Natural killer cell treated with Interleukin-12 subunit alpha and Interleukin-12 subunit beta and Interleukin-15 and Interleukin-18, amount 100 ng/mL, for 72 hours (primary cell): ENCODE results near the gene HOXC13. TPM values are rescaled to one million over a fixed set of nuclear protein-coding genes. Genes with fewer than 3 reads are reported as not detected.

Experiments used
- ATAC-seq, 2 donors: fragments of 150-1000 bp; cut with Tn5 transposase in 1 of 2; sonication (Bioruptor Pico), chemical (Tn5 transposase) in 1 of 2; 2 replicates each; pipeline ENCODE4 v1.10.0; 2021
- DNase-seq: peaks from one replicate; pipeline ENCODE4 v3.0.0; 2022; ENCODE audit warnings: low spot score
- H3K27ac Mint-ChIP-seq, 2 donors: 1 replicate in 1 of 2; 2 replicates in 1 of 2; pipeline ENCODE4 v1.8.0; 2022; ENCODE audit warnings: mixed read lengths in 2 of 2, mild to moderate bottlenecking in 1 of 2, moderate library complexity in 1 of 2
- H3K27me3 Mint-ChIP-seq, 2 donors: 1 replicate in 1 of 2; 2 replicates in 1 of 2; pipeline ENCODE4 v1.8.0; 2022; ENCODE audit warnings: mixed read lengths in 2 of 2
- H3K36me3 Mint-ChIP-seq: one replicate; pipeline ENCODE4 v1.8.0; 2022; ENCODE audit warnings: mixed read lengths
- H3K4me1 Mint-ChIP-seq, 2 donors: 1 replicate in 1 of 2; 2 replicates in 1 of 2; pipeline ENCODE4 v1.8.0; 2022; ENCODE audit warnings: low read depth in 2 of 2, mixed read lengths in 2 of 2, mild to moderate bottlenecking in 1 of 2
- H3K4me3 Mint-ChIP-seq: one replicate; pipeline ENCODE4 v1.8.0; 2022; ENCODE audit warnings: mixed read lengths
- H3K9me3 Mint-ChIP-seq: 2 replicates; pipeline ENCODE4 v1.8.0; 2022; ENCODE audit warnings: mixed read lengths
- total RNA-seq, 2 donors: library from RNA; stranded (reverse); gene quantifications; one replicate each; pipeline ENCODE4 v1.2.3, GENCODE V29; 2022

The HOXC13 gene
- total RNA-seq, 2 donors from 2014 or later: not detected

DNA sequence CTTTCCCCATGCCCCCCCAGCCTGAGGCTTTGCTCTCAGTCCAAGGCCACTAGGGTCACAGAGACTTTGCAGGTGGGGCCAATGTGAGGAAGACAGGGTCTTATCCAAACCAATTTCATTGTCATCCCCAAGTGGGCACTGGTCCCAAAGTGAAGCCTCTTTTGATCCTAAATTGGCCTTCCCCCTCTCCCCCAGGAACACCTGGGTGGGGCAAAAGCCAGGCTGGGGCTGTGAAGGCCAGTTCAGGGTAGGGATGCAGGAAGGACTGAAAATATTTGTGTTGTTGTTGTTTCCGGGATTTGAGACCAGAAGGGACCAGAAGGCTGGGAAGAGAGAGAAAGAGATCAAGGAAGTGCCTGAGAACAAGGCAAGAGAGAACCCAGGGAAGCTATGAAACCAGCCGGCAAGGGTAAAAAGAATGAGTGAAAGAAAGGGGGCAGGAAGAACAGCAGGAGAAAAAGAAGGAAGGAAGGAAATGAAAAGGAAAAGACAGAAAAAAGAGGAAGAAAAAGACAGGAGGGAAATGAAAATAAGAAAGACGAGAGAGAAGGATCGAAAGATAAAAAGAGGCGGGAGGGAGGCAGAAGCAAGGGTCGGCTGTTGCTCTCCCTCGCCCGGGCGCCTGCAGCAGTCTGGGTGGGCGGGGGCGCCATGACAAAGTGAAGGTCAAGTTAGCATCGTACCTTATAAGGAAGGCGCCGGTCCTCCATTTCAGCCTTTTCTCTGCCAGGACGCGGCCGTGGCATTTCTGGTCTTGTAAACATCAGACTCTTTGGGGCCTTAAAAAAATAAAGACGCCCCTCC lies 26.9 kb downstream of the HOXC13 start:
- DNase-seq: no peak
- H3K9me3 Mint-ChIP-seq: no peaks in the 10 kb centered on the region
- H3K4me3 Mint-ChIP-seq: peak overlapping the region; percentile 26
- peaks cover 61 to 81% of the 10 kb centered on the region in 2 donors for H3K27me3 Mint-ChIP-seq
- no peak for ATAC-seq
- peaks cover 27 to 28% of the 10 kb centered on the region in 2 donors for H3K4me1 Mint-ChIP-seq
- no peaks in the 10 kb centered on the region for H3K36me3 Mint-ChIP-seq
- no peak overlapping the region for H3K27ac Mint-ChIP-seq

DNA sequence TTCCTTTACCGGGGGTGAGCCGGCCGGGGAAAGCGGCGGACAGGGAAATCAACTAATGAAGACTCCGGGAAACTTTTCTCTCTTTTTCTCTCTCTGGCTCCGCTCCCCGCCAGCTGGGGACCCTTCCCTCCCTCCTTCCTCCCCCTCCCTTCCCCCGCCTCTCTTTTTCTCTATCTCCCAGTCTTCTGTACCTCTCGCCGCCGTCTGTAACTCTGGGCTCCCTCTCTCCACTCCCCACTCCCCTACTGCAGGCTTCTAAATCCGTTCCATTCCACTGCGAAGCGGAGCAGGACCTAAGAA lies 27.4 kb downstream of the HOXC13 start:
- ATAC-seq (no peak), DNase-seq (no peak)
- Mint-ChIP-seq H3K9me3 (no peaks in the 10 kb centered on the region), H3K4me1 (peaks cover 25 to 28% of the 10 kb centered on the region in 2 donors), H3K4me3 (peak overlapping the region; percentile 19), H3K27me3 (peaks cover 65 to 84% of the 10 kb centered on the region in 2 donors), H3K27ac (no peak overlapping the region), H3K36me3 (no peaks in the 10 kb centered on the region)

DNA sequence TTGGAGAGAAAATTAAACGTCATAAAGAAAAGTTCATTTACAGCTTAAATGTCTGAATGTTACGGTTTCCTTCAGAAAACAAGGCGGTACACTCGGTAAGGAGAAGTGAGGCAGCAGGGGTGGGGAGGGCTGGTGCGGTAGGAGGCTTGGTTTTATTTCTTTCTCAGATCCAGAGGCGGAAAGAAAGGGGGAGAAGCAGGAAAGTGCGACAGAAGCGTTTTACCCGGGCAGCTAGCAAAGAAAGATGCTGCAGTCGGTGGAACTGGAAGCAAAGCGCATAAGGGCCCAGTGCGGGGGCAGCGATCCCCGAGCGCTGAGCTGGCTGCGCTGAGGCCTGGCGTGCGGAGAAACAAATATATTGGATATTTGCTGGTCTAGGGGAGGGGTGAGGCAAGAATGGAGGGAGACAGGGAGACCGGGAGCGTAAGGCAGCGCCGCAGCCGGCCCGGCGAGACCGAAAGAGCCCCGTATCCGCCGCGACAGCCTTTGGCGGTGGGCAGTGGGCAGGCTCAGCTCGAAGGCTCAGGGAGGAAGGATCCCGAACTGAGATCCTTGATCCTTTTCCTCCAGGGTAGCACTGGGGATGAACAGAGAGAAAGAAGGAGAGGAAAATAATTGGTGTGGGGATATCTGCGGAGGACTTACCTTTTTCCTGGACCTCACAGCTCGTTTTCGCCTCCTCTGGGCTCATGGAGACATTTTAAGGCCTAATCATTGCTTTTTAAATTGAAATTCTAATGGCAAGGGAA lies 27.9 kb downstream of the HOXC13 start:
- Mint-ChIP-seq H3K9me3 (no peaks in the 10 kb centered on the region), H3K36me3 (no peaks in the 10 kb centered on the region), H3K27me3 (peaks cover 70 to 89% of the 10 kb centered on the region in 2 donors), H3K4me3 (peak overlapping the region; percentile 19), H3K27ac (no peak overlapping the region), H3K4me1 (peaks cover 25 to 28% of the 10 kb centered on the region in 2 donors)
- ATAC-seq: no peak
- no peak for DNase-seq

DNA sequence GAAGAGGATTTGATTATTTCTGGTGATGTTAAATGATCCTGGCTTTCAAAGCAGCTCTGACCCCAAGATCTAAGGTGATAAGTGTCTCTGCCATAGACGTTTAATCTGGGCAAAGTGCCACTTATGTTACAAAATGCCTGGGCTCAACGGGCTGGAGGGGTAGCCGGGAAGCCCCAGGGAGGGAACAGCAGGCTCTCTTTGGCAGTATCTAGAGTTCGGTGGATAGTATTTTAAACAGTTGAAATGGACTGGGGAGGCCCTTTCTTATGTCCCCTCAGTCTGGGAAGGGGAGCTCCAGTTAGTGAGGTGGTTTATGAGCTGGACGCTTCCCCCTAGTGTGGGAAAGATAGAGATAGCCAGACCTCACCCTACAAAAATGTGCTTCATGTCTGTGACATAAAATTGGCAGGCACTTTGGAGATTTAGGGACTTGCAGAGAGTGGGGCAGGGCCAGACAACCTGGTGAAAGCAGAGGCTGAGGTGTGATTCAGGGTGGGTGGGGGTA lies 28.8 kb downstream of the HOXC13 start:
- Mint-ChIP-seq H3K4me3 (no peak overlapping the region), H3K36me3 (no peaks in the 10 kb centered on the region), H3K9me3 (no peaks in the 10 kb centered on the region), H3K27me3 (peaks cover 78 to 95% of the 10 kb centered on the region in 2 donors), H3K27ac (no peak overlapping the region), H3K4me1 (peaks cover 25 to 28% of the 10 kb centered on the region in 2 donors)
- ATAC-seq: no peak
- no peak for DNase-seq

DNA sequence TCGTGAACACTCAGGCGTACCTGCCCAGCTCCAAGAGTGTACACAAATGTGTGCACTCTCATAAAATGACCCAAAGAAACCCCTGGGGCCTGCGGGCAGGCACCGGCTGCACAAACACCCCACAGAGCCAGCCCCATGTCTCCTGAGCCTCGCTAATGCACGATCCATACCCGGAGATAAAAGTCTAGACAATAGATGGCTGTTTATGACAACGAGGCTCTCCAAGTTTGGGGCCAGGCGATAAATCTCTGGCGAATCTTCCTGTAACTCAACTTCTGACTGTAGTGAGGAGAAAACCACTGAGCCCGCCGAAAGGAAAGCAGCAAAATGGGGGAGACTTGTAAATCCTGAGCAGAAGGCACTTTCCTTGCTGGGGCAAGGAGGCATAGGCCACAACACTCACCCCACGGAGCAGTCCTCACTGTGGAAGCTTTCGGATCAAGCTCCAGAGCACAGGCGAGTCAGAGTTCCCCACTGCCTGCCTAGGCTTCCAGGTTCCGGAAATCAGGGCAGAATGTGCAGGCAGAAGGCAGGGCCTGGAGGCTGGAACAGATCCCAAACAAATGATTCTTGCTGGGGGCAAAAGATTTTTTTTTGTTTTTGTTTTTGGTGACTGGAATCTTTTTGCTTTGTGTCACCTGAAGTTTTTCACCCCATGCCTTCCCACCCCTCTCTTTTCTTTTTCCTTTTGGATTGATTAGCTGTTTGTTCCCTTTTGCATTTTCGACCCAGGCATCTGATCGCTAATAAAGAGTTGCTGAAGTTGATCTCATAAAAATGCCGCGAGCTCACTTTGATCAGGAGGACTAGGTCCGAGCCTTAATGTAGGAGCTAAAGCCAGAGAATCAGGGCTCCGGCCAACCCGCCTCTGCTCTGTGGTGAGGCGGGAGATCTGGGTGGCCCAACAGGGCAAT lies 29.8 kb downstream of the HOXC13 start:
- Mint-ChIP-seq H3K27ac (no peak overlapping the region), H3K36me3 (no peaks in the 10 kb centered on the region), H3K27me3 (peaks cover 80 to 95% of the 10 kb centered on the region in 2 donors), H3K4me1 (peaks cover 31 to 32% of the 10 kb centered on the region in 2 donors), H3K4me3 (no peak overlapping the region), H3K9me3 (no peaks in the 10 kb centered on the region)
- DNase-seq (no peak), ATAC-seq (no peak)

DNA sequence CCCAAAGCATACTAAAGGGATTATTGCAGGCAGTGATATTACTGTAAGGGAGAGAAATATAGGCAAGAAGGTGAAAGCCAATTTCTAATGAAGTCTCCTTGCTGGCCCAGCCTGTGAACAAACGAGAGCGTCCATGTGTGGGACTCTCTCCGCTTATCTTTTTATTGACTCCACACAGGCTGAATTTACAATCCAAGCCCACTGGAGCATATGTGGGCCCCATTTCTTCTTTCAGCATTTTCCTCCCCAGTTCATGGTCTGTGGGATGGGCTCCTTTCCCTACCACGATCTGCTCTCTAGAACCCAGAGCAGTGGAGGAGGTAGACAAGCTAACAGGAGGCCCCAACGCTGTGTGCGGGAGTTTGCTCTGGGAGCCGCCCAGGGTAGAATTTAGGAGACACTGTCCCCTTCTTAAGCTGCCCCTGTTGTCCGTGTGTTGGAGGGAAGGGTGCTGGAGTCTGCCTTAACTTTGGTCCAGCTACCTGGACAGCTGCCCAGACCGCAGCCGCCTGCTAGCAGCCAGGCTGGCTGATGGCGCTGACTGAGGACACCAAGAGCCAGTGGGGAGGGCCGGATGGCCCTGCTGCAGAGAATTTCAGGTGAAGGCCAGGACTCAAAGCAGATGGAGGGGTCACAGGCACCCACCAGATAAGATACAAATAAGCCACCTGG lies 31.1 kb downstream of the HOXC13 start:
- Mint-ChIP-seq H3K9me3 (no peaks in the 10 kb centered on the region), H3K27ac (no peak overlapping the region), H3K4me3 (no peak overlapping the region), H3K4me1 (peaks cover 21 to 25% of the 10 kb centered on the region in 2 donors), H3K27me3 (peaks cover 71 to 84% of the 10 kb centered on the region in 2 donors), H3K36me3 (no peaks in the 10 kb centered on the region)
- ATAC-seq: no peak
- no peak for DNase-seq

DNA sequence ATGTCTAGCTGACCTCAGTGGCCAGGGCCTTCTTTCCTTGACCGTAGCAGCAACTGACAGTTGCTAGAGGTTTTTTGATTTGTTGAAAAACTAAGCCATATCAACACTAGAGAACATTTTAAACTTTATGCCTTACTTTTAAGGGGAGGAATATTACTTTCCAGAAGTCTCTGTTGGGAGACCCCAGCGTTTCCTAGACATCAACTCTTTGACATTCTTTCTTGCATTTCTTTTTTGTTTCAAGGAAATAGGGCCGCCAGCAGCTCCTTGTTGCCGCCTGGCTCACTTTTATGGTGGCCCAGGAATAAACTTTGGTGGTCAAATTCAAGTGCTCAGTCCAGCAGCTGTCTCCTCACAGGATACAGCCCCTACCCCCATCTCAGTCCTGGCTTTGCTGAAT lies 31.8 kb downstream of the HOXC13 start:
- no peak for DNase-seq
- Mint-ChIP-seq H3K27ac (no peak overlapping the region), H3K4me3 (no peak overlapping the region), H3K9me3 (no peaks in the 10 kb centered on the region), H3K36me3 (no peaks in the 10 kb centered on the region), H3K4me1 (peaks cover 18 to 24% of the 10 kb centered on the region in 2 donors), H3K27me3 (peaks cover 67 to 81% of the 10 kb centered on the region in 2 donors)
- no peak for ATAC-seq

DNA sequence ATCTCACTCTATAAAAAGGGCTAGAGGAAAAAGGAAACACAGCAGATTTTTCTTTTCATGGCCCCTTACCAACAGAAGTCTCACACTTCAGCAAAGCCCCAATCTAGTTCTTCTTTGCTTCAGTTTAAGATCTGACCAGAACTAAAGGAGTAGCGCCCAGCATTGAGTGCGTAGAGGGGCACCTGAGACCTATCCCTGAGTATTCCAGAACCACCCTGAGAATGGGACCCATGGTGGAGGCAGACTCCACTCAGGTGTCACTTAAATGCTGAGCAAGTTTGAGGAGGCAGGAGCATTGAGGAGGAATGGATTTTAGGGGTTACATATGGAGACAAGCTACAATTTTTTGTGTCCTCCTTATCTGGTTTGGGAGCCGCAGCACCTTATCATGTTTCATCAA lies 32.5 kb downstream of the HOXC13 start:
- peaks cover 18 to 26% of the 10 kb centered on the region in 2 donors for H3K4me1 Mint-ChIP-seq

DNA sequence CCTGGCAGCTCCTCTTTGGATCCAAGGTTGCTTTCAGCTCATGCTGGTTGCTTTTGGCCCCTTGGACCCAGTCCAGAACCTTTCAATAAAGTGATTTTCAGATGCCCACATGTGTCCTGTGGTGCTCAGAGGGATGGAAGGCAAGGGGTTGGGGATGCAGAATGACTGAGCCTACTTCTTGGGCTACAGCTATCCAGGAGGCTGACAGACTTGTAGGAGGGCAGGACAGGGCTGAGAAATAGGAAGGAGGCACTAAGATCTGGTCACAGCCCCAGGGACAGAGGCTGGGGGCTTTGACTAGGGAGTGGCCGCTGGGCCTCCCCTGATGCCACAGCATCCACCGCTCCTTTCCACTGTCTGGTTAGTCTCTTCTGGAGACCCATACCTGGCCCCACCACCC lies 33.1 kb downstream of the HOXC13 start:
- no peaks in the 10 kb centered on the region for H3K9me3 Mint-ChIP-seq
- H3K4me3 Mint-ChIP-seq: no peak overlapping the region
- peaks cover 64 to 79% of the 10 kb centered on the region in 2 donors for H3K27me3 Mint-ChIP-seq
- H3K36me3 Mint-ChIP-seq: no peaks in the 10 kb centered on the region
- ATAC-seq (no peak), DNase-seq (no peak)
- H3K4me1 Mint-ChIP-seq: peaks cover 12 to 20% of the 10 kb centered on the region in 2 donors
- H3K27ac Mint-ChIP-seq: no peak overlapping the region

More for the DNA sequence above, 32.5 kb downstream of the HOXC13 start:
- H3K27ac Mint-ChIP-seq: no peak overlapping the region
- H3K9me3 Mint-ChIP-seq: no peaks in the 10 kb centered on the region
- H3K36me3 Mint-ChIP-seq: no peaks in the 10 kb centered on the region
- no peak for ATAC-seq
- no peak overlapping the region for H3K4me3 Mint-ChIP-seq
- DNase-seq: no peak
- H3K27me3 Mint-ChIP-seq: peaks cover 67 to 81% of the 10 kb centered on the region in 2 donors

DNA sequence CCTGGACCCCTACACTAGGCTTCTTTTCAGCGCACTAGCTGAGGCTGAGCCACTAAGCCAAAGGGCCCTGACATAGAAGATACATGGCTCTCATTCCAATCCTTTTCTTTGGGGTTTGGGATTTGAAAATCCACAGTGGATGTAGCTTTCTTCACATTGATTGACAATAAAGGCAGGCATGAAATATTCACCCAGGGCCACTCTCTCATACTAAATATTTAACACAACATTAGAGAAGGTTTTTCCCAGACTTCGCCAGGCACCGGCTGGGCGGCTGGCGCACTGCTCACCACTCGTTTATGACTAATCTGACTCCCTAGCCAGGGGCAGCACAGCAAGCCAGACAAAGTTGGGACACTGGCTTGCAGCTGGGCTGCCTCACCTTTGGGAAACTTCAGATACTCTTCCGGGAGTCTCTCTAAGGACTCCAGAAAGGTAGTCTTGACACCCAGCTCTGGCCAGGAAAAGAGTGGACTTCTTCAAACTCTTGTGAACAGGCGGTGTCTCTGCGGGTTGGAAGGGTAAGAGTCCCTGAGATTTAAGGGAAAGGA lies 33.6 kb downstream of the HOXC13 start:
- H3K27ac Mint-ChIP-seq: no peak overlapping the region
- H3K36me3 Mint-ChIP-seq: no peaks in the 10 kb centered on the region
- ATAC-seq (no peak), DNase-seq (no peak)
- H3K27me3 Mint-ChIP-seq: peaks cover 68 to 79% of the 10 kb centered on the region in 2 donors
- no peaks in the 10 kb centered on the region for H3K9me3 Mint-ChIP-seq
- H3K4me1 Mint-ChIP-seq: peaks cover 11 to 19% of the 10 kb centered on the region in 2 donors
- no peak overlapping the region for H3K4me3 Mint-ChIP-seq

DNA sequence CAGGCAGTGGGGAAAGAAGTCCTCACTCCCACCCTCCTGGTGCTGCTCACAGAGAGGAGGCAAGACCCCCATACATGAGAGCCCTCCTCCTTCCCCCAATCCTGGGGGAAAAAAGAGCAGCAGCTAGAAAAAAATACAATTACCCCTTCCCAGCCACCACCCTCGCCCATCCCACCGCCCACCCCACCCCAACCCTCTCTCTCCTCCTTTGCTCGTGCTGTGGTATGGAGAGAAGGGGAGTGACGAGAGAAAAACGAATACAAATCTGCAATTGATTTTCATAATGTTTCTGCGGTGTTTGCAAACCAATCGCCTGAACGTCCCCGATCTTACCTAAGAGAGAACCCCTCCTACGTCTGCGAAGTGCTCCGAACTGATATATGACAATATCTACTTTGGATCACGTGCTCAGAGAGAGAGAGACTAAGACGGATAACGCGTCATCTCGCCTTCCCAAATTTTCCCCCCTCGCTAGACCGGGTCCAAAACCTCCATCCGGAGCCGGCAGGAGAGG lies 34.1 kb downstream of the HOXC13 start, which contains the start of gene HOXC11:
Gene HOXC11 (plus strand): TSS at position 405 of the 514 bp plus-strand sequence. CDS start 116 bp downstream, outside the sequence.
- H3K4me1 Mint-ChIP-seq: peaks cover 11 to 15% of the 10 kb centered on the region in 2 donors
- no peaks in the 10 kb centered on the region for H3K9me3 Mint-ChIP-seq
- peaks cover 65 to 79% of the 10 kb centered on the region in 2 donors for H3K27me3 Mint-ChIP-seq
- peak within 1 kb of the TSS; percentile 71 for H3K4me3 Mint-ChIP-seq
- peak within 1 kb of the TSS; percentile 31 to 78 for H3K27ac Mint-ChIP-seq
- ATAC-seq (no peak), DNase-seq (no peak)
- no peaks in the 10 kb centered on the region for H3K36me3 Mint-ChIP-seq

DNA sequence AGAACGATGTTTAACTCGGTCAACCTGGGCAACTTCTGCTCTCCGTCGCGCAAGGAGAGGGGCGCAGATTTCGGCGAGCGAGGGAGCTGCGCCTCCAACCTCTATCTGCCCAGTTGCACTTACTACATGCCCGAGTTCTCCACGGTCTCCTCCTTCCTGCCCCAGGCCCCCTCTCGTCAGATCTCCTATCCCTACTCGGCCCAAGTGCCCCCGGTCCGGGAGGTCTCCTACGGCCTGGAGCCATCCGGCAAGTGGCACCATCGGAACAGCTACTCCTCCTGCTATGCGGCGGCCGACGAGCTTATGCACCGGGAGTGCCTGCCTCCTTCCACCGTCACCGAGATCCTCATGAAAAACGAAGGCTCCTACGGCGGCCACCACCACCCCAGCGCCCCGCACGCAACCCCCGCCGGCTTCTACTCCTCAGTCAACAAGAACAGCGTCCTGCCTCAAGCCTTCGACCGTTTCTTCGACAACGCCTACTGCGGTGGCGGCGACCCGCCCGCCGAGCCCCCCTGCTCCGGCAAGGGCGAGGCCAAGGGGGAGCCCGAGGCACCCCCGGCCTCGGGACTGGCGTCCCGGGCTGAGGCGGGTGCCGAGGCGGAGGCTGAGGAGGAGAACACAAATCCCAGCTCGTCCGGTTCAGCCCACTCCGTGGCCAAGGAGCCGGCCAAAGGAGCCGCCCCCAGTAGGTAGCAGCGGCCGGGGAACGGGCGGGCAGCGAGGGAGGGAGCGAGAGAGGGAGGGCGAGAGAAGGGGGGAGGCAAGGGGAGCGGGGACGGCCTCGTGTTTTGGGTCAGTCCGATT lies 34.8 kb downstream of the HOXC13 start:
- peak in 1 of 2 donors; percentile 17 for ATAC-seq
- Mint-ChIP-seq H3K4me1 (peaks cover 11 to 19% of the 10 kb centered on the region in 2 donors), H3K9me3 (no peaks in the 10 kb centered on the region), H3K27ac (peak overlapping the region; percentile 31 to 78), H3K36me3 (no peaks in the 10 kb centered on the region), H3K4me3 (peak overlapping the region; percentile 71), H3K27me3 (peaks cover 63 to 79% of the 10 kb centered on the region in 2 donors)
- no peak for DNase-seq
